ENCODE data around the gene TPPP3. TPM values are rescaled to one million over a fixed set of nuclear protein-coding genes. Genes with fewer than 3 reads are reported as not detected.

Gene TPPP3
- not detected in 2 replicates for total RNA-seq (2014; rRNA removed; shearing (Covaris generic))

DNA sequence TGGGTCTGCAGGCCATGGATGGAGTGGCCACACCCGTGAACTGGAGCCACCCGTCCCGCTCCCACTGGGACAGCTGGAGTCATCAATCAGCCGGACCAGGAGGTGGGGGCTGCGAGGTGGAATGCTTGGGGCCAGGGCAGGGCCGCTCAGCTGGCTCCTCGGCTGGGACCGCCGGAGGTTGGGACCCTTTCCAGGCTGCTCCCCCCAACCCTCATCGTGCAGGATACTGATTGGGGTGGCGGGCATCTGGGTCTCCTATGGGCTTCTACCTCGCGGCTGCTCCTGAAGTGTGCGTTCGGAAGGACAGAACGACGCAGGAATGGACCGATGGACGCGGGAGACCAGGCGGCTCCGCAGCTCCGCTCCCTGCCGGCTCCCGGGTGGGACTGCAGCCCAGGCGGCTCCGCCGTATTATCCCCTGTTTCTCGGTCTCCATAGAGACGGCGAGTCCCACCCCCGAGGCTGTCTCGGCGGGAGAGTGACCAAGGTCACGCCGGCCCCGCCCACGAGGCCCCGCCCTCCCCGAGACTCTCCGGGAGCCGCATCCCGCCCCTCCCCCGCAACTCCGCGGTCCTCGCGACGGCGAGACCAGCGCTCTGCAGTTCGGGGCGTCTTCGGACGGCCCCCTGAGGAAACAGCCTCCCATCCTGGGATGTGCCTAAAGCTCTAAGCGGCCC is at the start of gene TPPP3:
TSS of gene TPPP3 (minus strand) at position 388 of the 677 bp plus-strand sequence. CDS start 2,387 bp downstream, outside the sequence.
- Histone ChIP-seq H3K9me3 (replicated peaks) (no peaks in the 10 kb centered on the region), H3K36me3 (no peaks in the 10 kb centered on the region), H3K4me3 (peak within 1 kb of the TSS; percentile 23), H3K4me1 (replicated peaks) (peaks cover 25% of the 10 kb centered on the region), H3K27ac (no peak within 1 kb of the TSS), H3K27me3 (replicated peaks) (no peaks in the 10 kb centered on the region)
- DNase-seq (ENCODE audit: low read depth in 1 of 2, low spot score in 2 of 2): peak; percentile 57 to 92

- no peaks in the 10 kb centered on the region for H3K4me1 ChIP-seq (replicated peaks)
- DNase-seq (ENCODE audit: low read depth in 1 of 2, low spot score in 2 of 2): no peak
- peaks cover 34% of the 10 kb centered on the region for H3K36me3 ChIP-seq
- H3K27me3 ChIP-seq (replicated peaks): no peaks in the 10 kb centered on the region
- no peak overlapping the region for H3K4me3 ChIP-seq
- no peak overlapping the region for H3K27ac ChIP-seq
- H3K9me3 ChIP-seq (replicated peaks): no peaks in the 10 kb centered on the region
These were observed 49.4 kb upstream of the TPPP3 start for GRCh38 chr16:67442581-67443255.

GRCh38 chr16:67441907-67442306 is 48.6 kb upstream of the TPPP3 start:
- Histone ChIP-seq H3K27me3 (replicated peaks) (no peaks in the 10 kb centered on the region), H3K4me1 (replicated peaks) (no peaks in the 10 kb centered on the region), H3K9me3 (replicated peaks) (no peaks in the 10 kb centered on the region), H3K36me3 (peaks cover 36% of the 10 kb centered on the region), H3K27ac (no peak overlapping the region), H3K4me3 (no peak overlapping the region)
- no peak for DNase-seq (ENCODE audit: low read depth in 1 of 2, low spot score in 2 of 2)

GRCh38 chr16:67441271-67441753 is 48.0 kb upstream of the TPPP3 start:
- Histone ChIP-seq H3K4me3 (no peak overlapping the region), H3K4me1 (replicated peaks) (no peaks in the 10 kb centered on the region), H3K27me3 (replicated peaks) (no peaks in the 10 kb centered on the region), H3K36me3 (peaks cover 39% of the 10 kb centered on the region), H3K9me3 (replicated peaks) (no peaks in the 10 kb centered on the region), H3K27ac (no peak overlapping the region)
- DNase-seq (ENCODE audit: low read depth in 1 of 2, low spot score in 2 of 2): no peak

GRCh38 chr16:67438824-67439393 is 45.6 kb upstream of the TPPP3 start:
- no peaks in the 10 kb centered on the region for H3K27me3 ChIP-seq (replicated peaks)
- no peaks in the 10 kb centered on the region for H3K9me3 ChIP-seq (replicated peaks)
- no peak for DNase-seq (ENCODE audit: low read depth in 1 of 2, low spot score in 2 of 2)
- H3K4me1 ChIP-seq (replicated peaks): no peaks in the 10 kb centered on the region
- no peak overlapping the region for H3K4me3 ChIP-seq
- H3K36me3 ChIP-seq: peaks cover 37% of the 10 kb centered on the region
- H3K27ac ChIP-seq: no peak overlapping the region

- Histone ChIP-seq H3K4me1 (replicated peaks) (no peaks in the 10 kb centered on the region), H3K9me3 (replicated peaks) (no peaks in the 10 kb centered on the region), H3K27me3 (replicated peaks) (no peaks in the 10 kb centered on the region), H3K4me3 (no peak overlapping the region), H3K36me3 (peaks cover 36% of the 10 kb centered on the region), H3K27ac (no peak overlapping the region)
- no peak for DNase-seq (ENCODE audit: low read depth in 1 of 2, low spot score in 2 of 2)
These were observed 44.9 kb upstream of the TPPP3 start for GRCh38 chr16:67438098-67438791.

DNA sequence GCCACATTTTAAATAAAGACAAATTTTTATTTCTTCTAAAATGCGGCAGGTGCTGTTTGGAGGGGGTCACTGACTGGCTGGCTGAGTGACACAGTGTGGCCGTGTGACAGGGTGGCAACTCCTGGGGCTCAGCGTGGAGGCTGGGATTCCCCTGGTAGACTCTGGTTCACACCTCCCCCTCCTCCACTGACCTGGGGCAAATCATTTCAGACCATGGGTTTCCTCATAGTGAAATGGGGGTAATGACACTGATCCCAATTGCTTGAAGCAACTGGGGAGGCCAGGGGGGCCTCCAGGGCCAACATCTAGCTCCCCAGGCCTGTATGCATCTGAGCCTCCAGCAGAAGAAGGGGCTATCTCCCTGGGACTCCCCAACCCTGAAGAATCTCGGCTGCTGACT is 44.2 kb upstream of the TPPP3 start:
- H3K9me3 ChIP-seq (replicated peaks): no peaks in the 10 kb centered on the region
- H3K27ac ChIP-seq: no peak overlapping the region

GRCh38 chr16:67436640-67437193 is 43.4 kb upstream of the TPPP3 start:
- Histone ChIP-seq H3K36me3 (peaks cover 31% of the 10 kb centered on the region), H3K27ac (no peak overlapping the region), H3K4me3 (no peak overlapping the region), H3K4me1 (replicated peaks) (peaks cover 2% of the 10 kb centered on the region), H3K9me3 (replicated peaks) (no peaks in the 10 kb centered on the region; the same call in 1 of the 2 replicates), H3K27me3 (replicated peaks) (peaks cover under 1% of the 10 kb centered on the region; the same call in 1 of the 2 replicates)
- no peak for DNase-seq (ENCODE audit: low read depth in 1 of 2, low spot score in 2 of 2)

More for the DNA sequence above, 44.2 kb upstream of the TPPP3 start:
- H3K36me3 ChIP-seq: peaks cover 33% of the 10 kb centered on the region
- no peaks in the 10 kb centered on the region for H3K27me3 ChIP-seq (replicated peaks)
- H3K4me3 ChIP-seq: no peak overlapping the region
- H3K4me1 ChIP-seq (replicated peaks): no peaks in the 10 kb centered on the region
- no peak for DNase-seq (ENCODE audit: low read depth in 1 of 2, low spot score in 2 of 2)

DNA sequence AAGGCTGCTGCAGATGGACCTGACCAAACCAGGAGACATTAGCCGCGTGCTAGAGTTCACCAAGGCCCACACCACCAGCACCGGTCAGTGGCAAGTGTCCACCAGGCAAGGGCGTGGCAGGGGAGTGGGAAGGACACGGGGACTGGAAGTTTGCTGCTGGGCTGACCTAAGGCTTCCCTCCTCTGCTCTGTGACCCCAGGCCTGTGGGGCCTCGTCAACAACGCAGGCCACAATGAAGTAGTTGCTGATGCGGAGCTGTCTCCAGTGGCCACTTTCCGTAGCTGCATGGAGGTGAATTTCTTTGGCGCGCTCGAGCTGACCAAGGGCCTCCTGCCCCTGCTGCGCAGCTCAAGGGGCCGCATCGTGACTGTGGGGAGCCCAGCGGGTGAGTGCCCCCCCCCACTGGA is 42.5 kb upstream of the TPPP3 start:
- Histone ChIP-seq H3K36me3 (peaks cover 26% of the 10 kb centered on the region), H3K9me3 (replicated peaks) (no peaks in the 10 kb centered on the region; the same call in 1 of the 2 replicates), H3K27me3 (replicated peaks) (peaks cover 5% of the 10 kb centered on the region), H3K4me3 (no peak overlapping the region), H3K27ac (no peak overlapping the region), H3K4me1 (replicated peaks) (peaks cover 8% of the 10 kb centered on the region)
- DNase-seq (ENCODE audit: low read depth in 1 of 2, low spot score in 2 of 2): no peak

- Histone ChIP-seq H3K36me3 (peaks cover 11% of the 10 kb centered on the region), H3K4me3 (no peak overlapping the region), H3K9me3 (replicated peaks) (no peaks in the 10 kb centered on the region; the same call in 1 of the 2 replicates), H3K27me3 (replicated peaks) (peaks cover 30% of the 10 kb centered on the region), H3K27ac (no peak overlapping the region), H3K4me1 (replicated peaks) (peaks cover 17% of the 10 kb centered on the region)
- no peak for DNase-seq (ENCODE audit: low read depth in 1 of 2, low spot score in 2 of 2)
These were observed 39.9 kb upstream of the TPPP3 start for GRCh38 chr16:67433131-67433719.

DNA sequence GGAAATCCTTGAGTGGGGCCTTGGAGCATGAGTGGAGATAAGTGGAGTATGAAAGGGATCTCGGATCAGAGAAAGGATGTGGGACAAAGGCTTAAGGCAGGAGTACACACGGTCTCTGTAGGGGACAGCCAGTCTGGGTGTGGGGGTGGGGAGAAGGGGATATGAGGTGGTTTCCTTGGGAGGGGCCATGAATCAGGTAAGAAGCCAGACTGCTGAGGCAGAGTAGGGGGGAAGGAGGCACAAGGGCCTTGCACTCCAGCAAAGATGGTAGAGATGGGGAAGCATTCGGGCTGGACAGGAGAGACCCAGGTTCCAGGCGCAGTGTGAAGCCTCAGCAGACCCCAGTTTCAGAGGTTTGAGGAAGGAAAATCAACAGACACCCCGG is 39.2 kb upstream of the TPPP3 start:
- Histone ChIP-seq H3K4me1 (replicated peaks) (peaks cover 18% of the 10 kb centered on the region), H3K9me3 (replicated peaks) (no peaks in the 10 kb centered on the region; the same call in 1 of the 2 replicates), H3K27ac (no peak overlapping the region), H3K36me3 (peaks cover 4% of the 10 kb centered on the region), H3K4me3 (no peak overlapping the region), H3K27me3 (replicated peaks) (peaks cover 31% of the 10 kb centered on the region)
- no peak for DNase-seq (ENCODE audit: low read depth in 1 of 2, low spot score in 2 of 2)

GRCh38 chr16:67431775-67432505 is 38.6 kb upstream of the TPPP3 start:
- no peak for DNase-seq (ENCODE audit: low read depth in 1 of 2, low spot score in 2 of 2)
- H3K4me1 ChIP-seq (replicated peaks): peaks cover 18% of the 10 kb centered on the region
- peaks cover 31% of the 10 kb centered on the region for H3K27me3 ChIP-seq (replicated peaks)
- H3K4me3 ChIP-seq: peak overlapping the region; percentile 32
- no peak overlapping the region for H3K27ac ChIP-seq
- peaks cover 4% of the 10 kb centered on the region for H3K36me3 ChIP-seq
- H3K9me3 ChIP-seq (replicated peaks): no peaks in the 10 kb centered on the region; the same call in 1 of the 2 replicates
